SK-N-MC (cell line): ENCODE measurements around the gene KLRF2.

Source experiments
- EZH2 ChIP-seq: fragments of 200-600 bp; sonication (generic); IDR thresholded peaks from one replicate; pipeline ENCODE4 v1.6.1; 2017; ENCODE audit warnings: antibody characterized with exemption
- FOXP2 ChIP-seq: optimal IDR thresholded peaks from 2 replicates; pipeline ENCODE3; 2011; ENCODE audit warnings: mild to moderate bottlenecking, moderate library complexity; ENCODE audit not compliant: insufficient read depth; ENCODE audit errors: extremely low read length, control extremely low read depth
- POLR2AphosphoS5 ChIP-seq: IDR thresholded peaks from 2 replicates; pipeline ENCODE4 v1.6.1; 2012; ENCODE audit warnings: mild to moderate bottlenecking, low read depth, low read length, borderline replicate concordance

GRCh38 chr12:9922429-9922828 lies 41.1 kb downstream of the KLRF2 start:
- TF ChIP-seq EZH2 = no peak
- no peak for TF ChIP-seq POLR2AphosphoS5
- no peak for TF ChIP-seq FOXP2
